Measurements from ENCODE around the gene BEND7. TPM values are rescaled to one million over a fixed set of nuclear protein-coding genes. Genes with fewer than 3 reads are reported as not detected.
"Not testable (repeated sequence)": the region's sequence is repeated elsewhere in the genome, so short reads cannot be mapped to it uniquely, and the experiment has no call there.

Gene BEND7
- total and polyA plus RNA-seq, 7 experiments from 2014 or later = 0.17 TPM; not detected in 6

GRCh38 chr10:13560597-13560996 lies 31.8 kb upstream of the BEND7 start:
- Histone ChIP-seq H3K9me3 (ENCODE audit: control insufficient read depth in 2 of 3, low read length in 3 of 3) (no peaks in the 10 kb centered on the region), H3K27me3 (ENCODE audit: control insufficient read depth in 2 of 2, insufficient read depth in 2 of 2, low read length in 2 of 2) (no peaks in the 10 kb centered on the region), H3K4me3 (ENCODE audit: low read length) (no peak overlapping the region), H3K4me1 (ENCODE audit: control insufficient read depth in 2 of 2, insufficient read depth in 2 of 2, low read length in 2 of 2) (no peaks in the 10 kb centered on the region), H3K36me3 (ENCODE audit: control insufficient read depth in 2 of 3, insufficient read depth in 3 of 3, low read length in 3 of 3) (no peaks in the 10 kb centered on the region), H3K27ac (ENCODE audit: low read depth, low read length) (no peak overlapping the region)
- DNase-seq = no peak
- CTCF ChIA-PET = interaction anchor here (0.6 kb wide), 1 partner anchor 486 kb away, joined by 3 read pairs; no protein-coding TSS in a partner anchor
- H3K4me3 Mint-ChIP-seq = no peak overlapping the region
- no peak for ATAC-seq
- peaks cover 0 to 5% (median 0%) of the 10 kb centered on the region in 11 donors for H3K9me3 Mint-ChIP-seq
- H3K27me3 Mint-ChIP-seq = peaks cover 0 to 17% (median 14%) of the 10 kb centered on the region in 5 donors
- no peak overlapping the region for H3K27ac Mint-ChIP-seq
- intact Hi-C loops (cut with micrococcal nuclease) = no loop called here
- POLR2A ChIA-PET = no interaction called here
- no peaks in the 10 kb centered on the region for H3K36me3 Mint-ChIP-seq
- H3K4me1 Mint-ChIP-seq = peaks cover 0 to 4% (median 0%) of the 10 kb centered on the region in 7 donors

GRCh38 chr10:13559124-13559700 lies 30.4 kb upstream of the BEND7 start:
- POLR2A ChIA-PET = no interaction called here
- no peak overlapping the region for H3K4me3 Mint-ChIP-seq
- DNase-seq = no peak
- H3K27ac ChIP-seq (ENCODE audit: low read depth, low read length) = no peak overlapping the region
- no peak overlapping the region for H3K4me3 ChIP-seq (ENCODE audit: low read length)
- no peaks in the 10 kb centered on the region for H3K9me3 ChIP-seq (ENCODE audit: control insufficient read depth in 2 of 3, low read length in 3 of 3)
- intact Hi-C loops (cut with micrococcal nuclease) = no loop called here
- no peaks in the 10 kb centered on the region for H3K27me3 ChIP-seq (ENCODE audit: control insufficient read depth in 2 of 2, insufficient read depth in 2 of 2, low read length in 2 of 2)
- ATAC-seq = no peak
- H3K36me3 Mint-ChIP-seq = no peaks in the 10 kb centered on the region
- CTCF ChIA-PET = no interaction called here
- no peaks in the 10 kb centered on the region for H3K4me1 ChIP-seq (ENCODE audit: control insufficient read depth in 2 of 2, insufficient read depth in 2 of 2, low read length in 2 of 2)
- H3K9me3 Mint-ChIP-seq = peaks cover 0 to 5% (median 0%) of the 10 kb centered on the region in 11 donors
- no peak overlapping the region for H3K27ac Mint-ChIP-seq
- peaks cover 0 to 4% (median 0%) of the 10 kb centered on the region in 7 donors for H3K4me1 Mint-ChIP-seq
- no peaks in the 10 kb centered on the region for H3K36me3 ChIP-seq (ENCODE audit: control insufficient read depth in 2 of 3, insufficient read depth in 3 of 3, low read length in 3 of 3)
- peaks cover 5 to 15% (median 9%) of the 10 kb centered on the region in 5 donors for H3K27me3 Mint-ChIP-seq

- Mint-ChIP-seq H3K36me3 (no peaks in the 10 kb centered on the region), H3K4me3 (no peak overlapping the region), H3K4me1 (peaks cover 0 to 3% (median 0%) of the 10 kb centered on the region in 7 donors), H3K9me3 (peaks cover 0 to 12% (median 5%) of the 10 kb centered on the region in 11 donors), H3K27me3 (peaks cover 15 to 32% (median 19%) of the 10 kb centered on the region in 5 donors), H3K27ac (no peak overlapping the region)
- CTCF ChIA-PET = no interaction called here
- no peak for ATAC-seq
- intact Hi-C loops (cut with micrococcal nuclease) = no loop called here
- H3K27ac ChIP-seq (ENCODE audit: low read depth, low read length) = no peak overlapping the region
- POLR2A ChIA-PET = no interaction called here
- H3K4me3 ChIP-seq (ENCODE audit: low read length) = no peak overlapping the region
- H3K9me3 ChIP-seq (ENCODE audit: control insufficient read depth in 2 of 3, low read length in 3 of 3) = peaks cover 0 to under 1% (median 0%) of the 10 kb centered on the region in 3 experiments
- no peaks in the 10 kb centered on the region for H3K27me3 ChIP-seq (ENCODE audit: control insufficient read depth in 2 of 2, insufficient read depth in 2 of 2, low read length in 2 of 2)
- no peaks in the 10 kb centered on the region for H3K4me1 ChIP-seq (ENCODE audit: control insufficient read depth in 2 of 2, insufficient read depth in 2 of 2, low read length in 2 of 2)
- no peaks in the 10 kb centered on the region for H3K36me3 ChIP-seq (ENCODE audit: control insufficient read depth in 2 of 3, insufficient read depth in 3 of 3, low read length in 3 of 3)
- no peak for DNase-seq
These were observed 27.2 kb upstream of the BEND7 start for GRCh38 chr10:13555884-13556510.

- no peak overlapping the region for H3K27ac Mint-ChIP-seq
- ATAC-seq = no peak
- no peak for DNase-seq
- H3K36me3 ChIP-seq (ENCODE audit: control insufficient read depth in 2 of 3, insufficient read depth in 3 of 3, low read length in 3 of 3) = no peaks in the 10 kb centered on the region
- CTCF ChIA-PET = no interaction called here
- H3K36me3 Mint-ChIP-seq = peaks cover 0 to 8% (median 0%) of the 10 kb centered on the region in 5 donors
- no peak overlapping the region for H3K27ac ChIP-seq (ENCODE audit: low read depth, low read length)
- H3K9me3 ChIP-seq (ENCODE audit: control insufficient read depth in 2 of 3, low read length in 3 of 3) = peaks cover 0 to 10% (median 0%) of the 10 kb centered on the region in 3 experiments
- H3K4me1 Mint-ChIP-seq = no peaks in the 10 kb centered on the region
- intact Hi-C loops (cut with micrococcal nuclease) = no loop called here
- H3K27me3 ChIP-seq (ENCODE audit: control insufficient read depth in 2 of 2, insufficient read depth in 2 of 2, low read length in 2 of 2) = no peaks in the 10 kb centered on the region
- peaks cover 21 to 52% (median 43%) of the 10 kb centered on the region in 5 donors for H3K27me3 Mint-ChIP-seq
- no peaks in the 10 kb centered on the region for H3K4me1 ChIP-seq (ENCODE audit: control insufficient read depth in 2 of 2, insufficient read depth in 2 of 2, low read length in 2 of 2)
- H3K9me3 Mint-ChIP-seq = peaks cover 3 to 46% (median 26%) of the 10 kb centered on the region in 11 donors
- POLR2A ChIA-PET = no interaction called here
- H3K4me3 ChIP-seq (ENCODE audit: low read length) = no peak overlapping the region
- H3K4me3 Mint-ChIP-seq = no peak overlapping the region
These were observed 22.0 kb upstream of the BEND7 start for GRCh38 chr10:13550802-13551201.

- DNase-seq (no peak), ATAC-seq (no peak)
- H3K4me3 Mint-ChIP-seq = no peak overlapping the region
- Histone ChIP-seq H3K4me1 (ENCODE audit: control insufficient read depth in 2 of 2, insufficient read depth in 2 of 2, low read length in 2 of 2) (no peaks in the 10 kb centered on the region), H3K36me3 (ENCODE audit: control insufficient read depth in 2 of 3, insufficient read depth in 3 of 3, low read length in 3 of 3) (no peaks in the 10 kb centered on the region), H3K27ac (ENCODE audit: low read depth, low read length) (no peak overlapping the region), H3K9me3 (ENCODE audit: control insufficient read depth in 2 of 3, low read length in 3 of 3) (no peaks in the 10 kb centered on the region), H3K27me3 (ENCODE audit: control insufficient read depth in 2 of 2, insufficient read depth in 2 of 2, low read length in 2 of 2) (no peaks in the 10 kb centered on the region), H3K4me3 (ENCODE audit: low read length) (no peak overlapping the region)
- H3K9me3 Mint-ChIP-seq = peaks cover 0 to 6% (median 3%) of the 10 kb centered on the region in 11 donors
- peaks cover 0 to 5% (median 0%) of the 10 kb centered on the region in 5 donors for H3K36me3 Mint-ChIP-seq
- peaks cover 20 to 70% (median 61%) of the 10 kb centered on the region in 5 donors for H3K27me3 Mint-ChIP-seq
- H3K4me1 Mint-ChIP-seq = no peaks in the 10 kb centered on the region
- CTCF ChIA-PET = no interaction called here
- intact Hi-C loops (cut with micrococcal nuclease) = no loop called here
- POLR2A ChIA-PET = no interaction called here
- no peak overlapping the region for H3K27ac Mint-ChIP-seq
These were observed 13.7 kb upstream of the BEND7 start for GRCh38 chr10:13542533-13542932.

GRCh38 chr10:13537985-13538384 lies 9.2 kb upstream of the BEND7 start:
- H3K4me1 Mint-ChIP-seq; H3K9me3 ChIP-seq (ENCODE audit: control insufficient read depth in 2 of 3, low read length in 3 of 3); H3K36me3 Mint-ChIP-seq; H3K9me3 Mint-ChIP-seq; DNase-seq; H3K4me3 ChIP-seq (ENCODE audit: low read length); POLR2A ChIA-PET; ATAC-seq; H3K4me3 Mint-ChIP-seq; H3K36me3 ChIP-seq (ENCODE audit: control insufficient read depth in 2 of 3, insufficient read depth in 3 of 3, low read length in 3 of 3); H3K4me1 ChIP-seq (ENCODE audit: control insufficient read depth in 2 of 2, insufficient read depth in 2 of 2, low read length in 2 of 2); CTCF ChIA-PET; H3K27me3 ChIP-seq (ENCODE audit: control insufficient read depth in 2 of 2, insufficient read depth in 2 of 2, low read length in 2 of 2); H3K27ac ChIP-seq (ENCODE audit: low read depth, low read length); H3K27ac Mint-ChIP-seq: not testable (repeated sequence)
- intact Hi-C loops (cut with micrococcal nuclease) = loop anchor here (2.0 to 10.0 kb wide), 2 partner anchors 163 to 377 kb away; partner anchors contain the start of gene MCM10 (in 1 of the 2)
- peaks cover 28 to 70% (median 63%) of the 10 kb centered on the region in 5 donors for H3K27me3 Mint-ChIP-seq

All from naive thymus-derived CD4-positive, alpha-beta T cell (primary cell).